ENCODE results near the gene MSRB3.
"Not testable (repeated sequence)": the region's sequence is repeated elsewhere in the genome, so short reads cannot be mapped to it uniquely, and the experiment has no call there.

The MSRB3 gene

DNA sequence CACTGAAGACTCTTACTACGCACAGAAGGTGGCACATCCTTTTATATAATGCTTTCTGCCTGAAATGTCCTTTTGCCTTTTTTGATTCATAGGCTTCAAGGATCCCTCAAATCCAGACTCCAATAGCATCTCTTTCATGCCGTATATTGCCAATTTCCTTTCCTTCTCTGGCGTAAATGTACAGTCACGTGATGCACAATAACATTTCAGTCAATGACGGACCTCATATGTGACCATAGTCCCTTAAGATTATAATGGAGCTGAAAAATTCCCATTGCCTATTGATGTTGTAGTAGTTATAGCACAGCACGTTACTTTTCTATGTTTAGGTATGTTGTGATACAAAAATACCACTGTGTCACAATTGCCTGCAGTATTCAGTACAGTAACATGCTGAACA lies 196.3 kb downstream of the MSRB3 start:
- no peak overlapping the region for H3K9ac ChIP-seq
- H3K4me1 ChIP-seq (ENCODE audit: low read depth, poor library complexity, severe bottlenecking), result no peaks in the 10 kb centered on the region
- no peak for TF ChIP-seq CTCF (conservative IDR thresholded peaks at IDR 0.05; ENCODE audit: low read depth, low read length)
- H3K79me2 ChIP-seq (ENCODE audit: insufficient read depth, low read depth), result no peaks in the 10 kb centered on the region
- no peaks in the 10 kb centered on the region for H3K36me3 ChIP-seq (ENCODE audit: insufficient read depth)
- no peaks in the 10 kb centered on the region for H3K27me3 ChIP-seq (ENCODE audit: insufficient read depth, low read depth)
- no peak overlapping the region for H3K27ac ChIP-seq
- no peak overlapping the region for H3K4me2 ChIP-seq
- H4K20me1 ChIP-seq (ENCODE audit: insufficient read depth), result no peaks in the 10 kb centered on the region
- H2AFZ ChIP-seq (ENCODE audit: low read depth), result no peak overlapping the region
- H3K4me3 ChIP-seq (IDR thresholded peaks at IDR 0.05; ENCODE audit: insufficient read depth, low read depth, low read length), result no peak overlapping the region

GRCh38 chr12:65477721-65478120 lies 199.2 kb downstream of the MSRB3 start:
- H3K9ac ChIP-seq, result no peak overlapping the region
- H3K4me2 ChIP-seq, result no peak overlapping the region
- no peaks in the 10 kb centered on the region for H4K20me1 ChIP-seq (ENCODE audit: insufficient read depth)
- no peaks in the 10 kb centered on the region for H3K27me3 ChIP-seq (ENCODE audit: insufficient read depth, low read depth)
- H3K4me1 ChIP-seq (ENCODE audit: low read depth, poor library complexity, severe bottlenecking), result no peaks in the 10 kb centered on the region
- H3K4me3 ChIP-seq (IDR thresholded peaks at IDR 0.05; ENCODE audit: insufficient read depth, low read depth, low read length), result no peak overlapping the region
- no peaks in the 10 kb centered on the region for H3K79me2 ChIP-seq (ENCODE audit: insufficient read depth, low read depth)
- no peak overlapping the region for H2AFZ ChIP-seq (ENCODE audit: low read depth)
- H3K36me3 ChIP-seq (ENCODE audit: insufficient read depth), result no peaks in the 10 kb centered on the region
- no peak overlapping the region for H3K27ac ChIP-seq
- no peak for TF ChIP-seq CTCF (conservative IDR thresholded peaks at IDR 0.05; ENCODE audit: low read depth, low read length)

- H3K4me2 ChIP-seq; H3K4me3 ChIP-seq (IDR thresholded peaks at IDR 0.05; ENCODE audit: insufficient read depth, low read depth, low read length); H2AFZ ChIP-seq (ENCODE audit: low read depth); H3K27ac ChIP-seq; H3K36me3 ChIP-seq (ENCODE audit: insufficient read depth); H3K27me3 ChIP-seq (ENCODE audit: insufficient read depth, low read depth); H3K9ac ChIP-seq; H3K4me1 ChIP-seq (ENCODE audit: low read depth, poor library complexity, severe bottlenecking); H4K20me1 ChIP-seq (ENCODE audit: insufficient read depth); H3K79me2 ChIP-seq (ENCODE audit: insufficient read depth, low read depth): not testable (repeated sequence)
Measured at GRCh38 chr12:65483891-65484516, 205.5 kb downstream of the MSRB3 start.

GRCh38 chr12:65488197-65488596 lies 209.7 kb downstream of the MSRB3 start:
- Histone ChIP-seq H3K27me3 (ENCODE audit: insufficient read depth, low read depth) (no peaks in the 10 kb centered on the region), H4K20me1 (ENCODE audit: insufficient read depth) (no peaks in the 10 kb centered on the region), H3K4me3 (IDR thresholded peaks at IDR 0.05; ENCODE audit: insufficient read depth, low read depth, low read length) (no peak overlapping the region), H3K4me2 (no peak overlapping the region), H2AFZ (ENCODE audit: low read depth) (no peak overlapping the region), H3K79me2 (ENCODE audit: insufficient read depth, low read depth) (no peaks in the 10 kb centered on the region), H3K36me3 (ENCODE audit: insufficient read depth) (no peaks in the 10 kb centered on the region), H3K4me1 (ENCODE audit: low read depth, poor library complexity, severe bottlenecking) (peaks cover 5% of the 10 kb centered on the region), H3K27ac (no peak overlapping the region), H3K9ac (no peak overlapping the region)
- no peak for TF ChIP-seq CTCF (conservative IDR thresholded peaks at IDR 0.05; ENCODE audit: low read depth, low read length)

GRCh38 chr12:65490250-65490649 lies 211.8 kb downstream of the MSRB3 start:
- no peak overlapping the region for H3K9ac ChIP-seq

More at GRCh38 chr12:65490250-65490649, 211.8 kb downstream of the MSRB3 start:
- Histone ChIP-seq H3K27me3 (ENCODE audit: insufficient read depth, low read depth) (no peaks in the 10 kb centered on the region), H3K79me2 (ENCODE audit: insufficient read depth, low read depth) (no peaks in the 10 kb centered on the region), H2AFZ (ENCODE audit: low read depth) (no peak overlapping the region), H3K27ac (no peak overlapping the region), H3K4me1 (ENCODE audit: low read depth, poor library complexity, severe bottlenecking) (peaks cover 8% of the 10 kb centered on the region), H3K4me2 (no peak overlapping the region), H3K4me3 (IDR thresholded peaks at IDR 0.05; ENCODE audit: insufficient read depth, low read depth, low read length) (no peak overlapping the region), H3K36me3 (ENCODE audit: insufficient read depth) (no peaks in the 10 kb centered on the region), H4K20me1 (ENCODE audit: insufficient read depth) (no peaks in the 10 kb centered on the region)
- TF ChIP-seq CTCF (conservative IDR thresholded peaks at IDR 0.05; ENCODE audit: low read depth, low read length), result no peak
